Stimulated activated CD8-positive, alpha-beta memory T cell treated with anti-CD3 and anti-CD28 coated beads, Interleukin-4, amount 100 ng/mL, for 48 hours (primary cell): ENCODE measurements around the gene AQP4.

Experiments
- DNase-seq: peaks from one replicate; pipeline ENCODE4 v3.0.0-alpha.2; 2020

Gene AQP4, protein sequence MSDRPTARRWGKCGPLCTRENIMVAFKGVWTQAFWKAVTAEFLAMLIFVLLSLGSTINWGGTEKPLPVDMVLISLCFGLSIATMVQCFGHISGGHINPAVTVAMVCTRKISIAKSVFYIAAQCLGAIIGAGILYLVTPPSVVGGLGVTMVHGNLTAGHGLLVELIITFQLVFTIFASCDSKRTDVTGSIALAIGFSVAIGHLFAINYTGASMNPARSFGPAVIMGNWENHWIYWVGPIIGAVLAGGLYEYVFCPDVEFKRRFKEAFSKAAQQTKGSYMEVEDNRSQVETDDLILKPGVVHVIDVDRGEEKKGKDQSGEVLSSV

DNA sequence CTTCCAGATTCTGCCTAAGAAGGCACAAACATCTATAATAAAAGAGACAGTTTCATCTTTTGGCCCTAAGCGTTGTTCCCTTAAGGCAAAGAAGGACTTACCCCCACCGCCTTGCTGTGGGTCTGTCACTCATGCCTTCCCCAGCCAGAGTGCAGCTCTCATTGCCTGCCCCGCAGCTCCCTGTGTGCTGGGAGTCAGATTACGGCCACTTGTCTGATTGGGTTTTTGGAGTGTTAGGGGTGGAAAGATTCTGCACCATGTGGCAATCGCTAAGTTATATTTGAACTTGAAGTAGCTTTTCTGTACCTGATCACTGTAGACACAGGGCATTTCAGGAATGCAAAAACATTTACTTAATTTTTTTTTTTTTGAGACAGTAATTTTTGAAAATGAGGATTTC is at the start of gene AQP4:
TSS of gene AQP4 (minus strand) at position 151 of the 400 bp plus-strand sequence. CDS start at position 133, 18 bp downstream.
- no peak for DNase-seq

DNA sequence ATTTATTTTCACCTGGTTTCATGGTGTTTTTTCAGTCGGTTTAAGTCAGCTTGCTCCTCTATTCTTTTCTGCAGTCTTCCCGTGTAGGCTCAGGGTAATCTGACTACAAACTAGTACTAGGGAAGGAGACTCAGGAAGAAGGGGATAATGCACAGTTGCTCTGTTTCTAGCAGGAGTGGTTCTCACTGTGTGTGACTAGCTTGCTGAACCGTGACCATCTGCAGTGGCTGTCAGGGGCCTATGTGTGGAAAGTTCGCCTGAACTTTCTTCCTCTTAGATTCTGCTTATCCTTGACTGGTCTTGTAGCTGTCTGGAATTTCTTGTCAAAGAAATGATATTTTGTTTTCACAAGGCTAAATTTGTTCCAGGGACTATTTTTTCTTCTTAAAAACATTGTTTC is 46.3 kb upstream of the AQP4 start:
- no peak for DNase-seq

DNA sequence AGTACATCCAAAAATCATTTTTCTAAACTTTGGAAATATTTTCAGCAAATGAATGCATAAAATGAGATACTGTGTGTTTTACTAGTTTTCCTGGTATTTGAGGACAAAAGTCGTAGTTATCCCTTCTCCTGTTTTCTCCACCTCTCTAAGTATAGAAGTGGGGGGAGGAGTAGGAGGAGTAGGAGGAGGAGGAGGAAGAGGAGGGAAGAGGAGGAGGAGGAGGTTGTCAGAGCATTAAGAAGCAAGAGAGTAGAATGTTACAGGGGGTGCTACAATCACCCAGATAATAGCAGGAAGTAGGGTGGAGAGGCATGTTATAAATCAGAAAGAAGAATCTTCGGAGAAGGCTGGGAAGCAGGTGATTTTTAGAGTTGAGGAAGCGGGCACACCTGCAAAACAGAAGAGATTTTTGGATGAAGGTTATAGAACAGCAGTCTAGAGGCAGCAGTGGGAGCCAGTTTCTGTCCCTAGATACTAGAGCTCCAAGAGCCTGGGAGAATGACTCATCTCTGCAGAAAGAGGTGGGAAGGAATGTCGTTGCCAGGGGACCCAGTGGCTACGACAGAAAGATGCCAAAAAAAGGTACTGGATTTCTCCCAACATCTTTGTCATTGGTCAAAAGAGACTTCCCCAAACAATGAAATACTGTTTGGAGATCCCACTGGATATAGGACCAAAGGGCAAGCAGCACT is 44.2 kb upstream of the AQP4 start:
- DNase-seq: no peak

DNA sequence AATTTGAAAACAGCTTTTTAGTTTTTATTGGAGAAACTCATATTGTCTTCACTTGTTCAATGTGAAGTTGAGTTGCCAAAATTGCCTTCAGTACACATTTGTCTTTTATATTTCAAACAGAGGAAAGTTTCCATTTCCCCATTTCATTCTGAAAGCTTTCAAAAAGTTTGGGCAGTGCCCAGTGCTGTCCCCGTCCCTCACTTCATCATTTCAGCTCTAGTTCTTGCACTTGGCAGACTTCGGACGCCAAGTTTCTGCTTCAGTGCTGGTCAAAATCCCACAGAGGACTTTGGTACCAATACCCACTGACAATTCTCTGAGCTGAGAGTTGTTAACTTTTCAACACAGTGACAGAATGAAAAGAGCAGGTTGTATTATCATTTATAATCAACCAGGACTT is 43.4 kb upstream of the AQP4 start:
- DNase-seq: no peak

DNA sequence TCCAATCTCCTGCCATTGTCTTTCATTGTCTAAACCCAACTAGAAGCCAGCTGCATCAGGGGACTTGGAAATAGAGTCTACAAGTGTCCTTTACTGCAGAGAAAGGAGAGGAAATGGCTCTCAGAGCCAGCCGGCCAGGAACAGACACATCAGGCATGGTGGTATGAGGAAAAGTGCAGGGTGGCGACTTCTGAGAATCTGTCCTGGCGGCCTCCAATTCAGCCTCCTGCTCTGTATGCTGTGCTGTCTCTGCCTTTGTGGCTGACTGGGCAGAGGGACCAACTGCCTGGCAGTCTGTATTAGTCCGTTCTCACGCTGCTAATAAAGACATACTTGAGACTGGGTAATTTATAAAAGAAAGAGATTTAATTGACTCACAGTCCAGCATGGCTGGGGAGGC is 36.8 kb upstream of the AQP4 start:
- no peak for DNase-seq

DNA sequence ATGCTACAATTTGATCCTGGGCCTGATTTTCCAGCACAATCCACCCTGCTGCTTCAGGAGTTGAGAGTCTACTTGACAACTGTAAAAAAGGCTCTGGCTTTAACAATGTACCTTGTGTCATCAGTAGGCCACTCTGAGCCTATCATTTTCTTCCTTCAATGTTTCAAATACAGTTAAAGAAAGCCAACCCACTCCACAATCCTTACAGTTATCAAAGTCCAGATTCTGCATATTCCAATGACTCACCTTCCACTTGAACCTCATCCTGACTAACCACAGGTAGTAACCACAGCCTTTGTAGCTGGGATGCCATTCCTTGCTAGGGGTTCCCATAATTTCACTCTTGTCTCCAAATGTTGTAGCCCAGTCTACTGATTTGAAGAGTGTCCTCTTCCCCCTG is 35.5 kb upstream of the AQP4 start:
- DNase-seq: no peak

DNA sequence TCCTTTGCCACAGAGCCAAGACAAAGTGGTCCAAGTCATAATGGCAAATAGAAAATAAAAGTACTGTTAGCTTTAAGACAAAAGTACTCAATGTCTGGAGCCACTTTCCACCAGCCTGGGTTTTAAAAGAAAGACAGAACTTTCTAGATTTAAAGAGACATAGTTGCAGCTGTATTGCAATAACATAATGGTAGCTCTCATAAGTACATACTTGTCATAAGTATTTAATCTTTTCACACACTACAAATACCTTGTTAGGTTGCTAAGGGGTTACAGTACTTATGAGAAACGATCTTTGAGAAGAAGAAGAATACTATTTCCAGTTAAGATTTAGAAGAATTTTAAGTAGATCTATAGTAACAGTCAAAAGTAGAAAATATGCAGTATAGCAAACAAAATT is 28.9 kb upstream of the AQP4 start:
- no peak for DNase-seq

DNA sequence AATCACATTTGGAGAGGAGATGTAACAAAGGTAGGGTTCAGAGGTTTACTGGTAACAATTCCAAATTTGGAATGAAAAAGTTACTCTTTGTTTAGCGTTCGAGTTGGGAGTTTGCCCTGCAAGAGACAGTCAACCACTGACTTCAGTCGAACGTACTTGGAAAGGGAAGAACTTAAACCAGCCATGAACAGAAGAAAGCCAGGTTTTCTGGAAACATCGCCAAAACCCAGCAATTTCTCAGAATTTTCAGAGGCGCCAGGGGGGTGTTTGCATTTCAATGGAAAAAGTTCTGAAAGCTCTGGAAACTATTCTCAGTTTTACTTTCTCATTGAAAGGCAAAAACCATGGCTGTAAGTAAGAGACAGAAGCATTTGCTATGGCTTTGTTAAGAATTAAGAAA is 28.5 kb upstream of the AQP4 start:
- DNase-seq: no peak

DNA sequence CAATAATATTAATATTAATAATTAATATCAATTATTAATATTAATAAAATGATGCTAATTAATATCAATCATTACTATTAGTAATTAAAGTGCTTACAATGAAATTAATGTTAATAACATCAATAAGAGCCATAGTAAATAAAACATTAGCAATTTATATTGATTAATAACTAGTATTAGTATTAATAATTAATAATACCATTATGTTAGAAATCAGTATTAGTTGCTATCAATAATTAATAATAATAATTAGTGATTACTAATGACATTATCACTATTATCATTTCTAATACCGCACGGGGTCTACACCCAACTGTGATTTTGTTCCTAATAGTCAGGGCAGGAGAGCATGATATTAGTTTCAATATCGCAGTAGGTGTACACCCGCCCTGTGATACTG is 22.8 kb upstream of the AQP4 start:
- no peak for DNase-seq

DNA sequence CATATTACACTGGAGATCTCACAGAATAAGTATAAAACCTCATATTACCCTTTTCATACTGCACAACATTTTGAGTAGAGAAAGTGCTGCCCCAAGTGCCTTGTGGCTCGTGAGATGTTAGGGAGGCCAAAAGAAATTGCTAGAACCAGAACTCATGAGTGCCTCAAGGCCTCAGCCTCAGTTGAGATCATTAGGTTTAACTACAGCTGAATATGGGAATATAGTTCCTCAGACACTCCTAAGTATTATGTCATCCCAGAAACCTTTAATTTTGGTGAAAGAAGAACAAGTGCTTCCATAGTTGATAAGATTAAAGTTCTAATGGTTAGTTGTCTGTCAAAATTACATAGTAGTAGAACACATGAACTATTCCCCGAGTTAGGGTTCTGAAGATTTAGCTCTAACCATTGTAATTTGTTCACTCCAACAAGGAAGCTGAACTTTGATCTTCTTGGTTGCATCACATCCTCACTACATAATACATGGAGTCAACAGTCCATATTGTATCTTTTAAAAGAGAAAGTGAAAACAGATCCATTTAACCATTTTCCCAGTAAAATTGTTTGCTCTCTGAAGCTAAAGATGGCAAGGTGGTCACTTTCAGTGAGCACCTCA is 9.6 kb upstream of the AQP4 start:
- no peak for DNase-seq

DNA sequence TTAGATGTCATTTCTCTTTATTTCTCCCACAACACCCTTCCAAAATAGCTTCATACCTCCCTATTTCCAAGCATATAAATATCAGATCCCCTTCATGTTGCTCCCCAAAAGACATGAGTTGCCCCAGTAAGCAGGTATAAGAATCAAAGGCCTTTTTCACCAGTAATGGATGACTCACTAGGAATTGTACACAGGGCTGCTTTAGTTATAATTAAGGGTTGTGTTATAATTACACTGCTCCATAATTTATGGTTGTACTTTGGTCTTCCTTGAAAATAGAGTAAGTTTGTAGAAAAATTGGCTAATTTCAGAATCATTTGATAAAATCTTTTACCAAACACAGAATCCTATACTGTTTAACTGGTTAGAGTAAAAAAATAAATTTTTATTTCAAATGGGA is 8.8 kb upstream of the AQP4 start:
- no peak for DNase-seq

DNA sequence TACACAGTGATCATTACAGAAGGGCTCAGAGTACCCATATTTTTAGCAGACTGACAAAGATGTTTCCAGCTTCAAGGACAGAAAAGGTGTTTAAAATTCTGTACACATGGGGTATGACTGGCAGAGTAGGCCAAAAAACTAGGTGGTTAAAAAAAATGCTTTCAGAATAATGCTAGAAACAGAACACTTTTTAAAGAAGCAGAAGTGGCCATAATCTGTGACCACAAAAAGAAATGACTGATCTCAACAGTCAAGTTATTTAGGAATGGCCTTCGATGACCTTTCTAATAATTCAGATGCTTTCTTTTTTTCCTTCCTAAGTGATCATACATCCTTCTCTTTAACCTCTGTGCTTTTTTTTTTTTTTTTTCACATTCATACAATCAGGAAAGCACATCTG is 4.1 kb upstream of the AQP4 start:
- no peak for DNase-seq

DNA sequence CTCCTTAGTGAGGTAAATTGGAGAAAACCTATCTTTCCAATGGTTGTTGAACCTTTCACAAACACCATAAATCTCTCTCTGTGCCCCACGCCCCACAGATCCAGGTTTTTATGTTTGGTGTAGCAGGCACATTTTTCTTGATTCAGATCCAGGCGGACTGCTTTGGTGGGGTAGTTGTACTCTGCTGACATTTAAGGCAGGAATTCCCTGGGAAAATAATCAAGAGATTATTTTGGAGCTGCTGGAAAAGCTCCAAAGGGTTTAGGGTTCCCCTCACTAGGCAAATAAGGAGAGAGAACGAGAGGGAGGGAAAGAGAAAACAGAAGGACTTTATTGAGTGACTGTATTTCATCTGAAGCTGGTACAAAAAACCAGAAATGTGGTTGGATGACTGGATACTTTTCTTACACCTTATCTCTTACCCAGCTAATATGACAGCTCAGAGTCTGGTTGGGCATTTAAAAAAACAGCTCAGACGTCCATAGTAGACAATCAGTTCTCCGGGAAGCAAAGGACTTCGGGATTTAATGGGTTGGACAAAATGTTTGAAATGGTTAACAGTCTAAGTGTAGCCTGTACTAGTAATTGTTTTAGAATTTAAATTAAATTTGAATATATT is 3.6 kb upstream of the AQP4 start:
- no peak for DNase-seq

DNA sequence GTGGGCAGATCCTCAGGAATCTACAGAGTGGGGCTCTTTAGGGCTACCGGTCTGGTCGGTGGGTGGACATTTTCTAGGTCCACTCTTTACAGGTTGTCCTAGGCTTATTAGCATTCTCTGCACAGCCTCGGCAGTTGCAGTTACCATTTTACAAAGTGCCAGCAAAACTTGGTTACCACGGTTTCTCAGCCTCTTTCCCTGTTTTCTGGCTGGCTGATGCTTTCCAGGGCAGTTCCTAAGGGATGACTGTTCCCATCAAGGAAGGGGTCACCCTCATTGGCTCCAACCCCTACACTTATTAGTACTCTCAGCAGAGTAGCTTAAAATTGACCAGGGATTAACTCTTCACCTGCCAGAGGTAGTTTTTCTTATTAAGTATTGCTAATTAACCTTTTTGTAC is 2.0 kb upstream of the AQP4 start:
- DNase-seq: no peak

DNA sequence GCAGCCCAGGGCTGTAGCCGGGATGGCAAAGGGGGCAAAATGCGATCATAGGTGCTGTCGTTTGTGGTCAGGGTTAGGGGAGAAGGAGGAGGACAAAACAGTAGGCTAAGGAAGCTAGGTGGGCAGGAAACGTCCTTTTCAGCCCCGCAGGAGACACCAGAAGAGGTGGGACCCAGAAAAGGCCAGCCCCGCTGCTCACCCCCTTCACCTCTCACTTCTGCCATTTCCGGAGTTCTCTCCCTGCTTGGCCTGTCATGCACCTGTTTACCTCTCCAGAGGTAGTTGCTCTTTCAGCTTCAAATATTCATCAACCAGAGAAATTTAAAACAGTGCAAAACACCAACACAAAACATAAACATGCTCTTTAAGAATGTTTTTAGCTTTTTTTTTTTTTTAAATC is 849 bp downstream of the AQP4 start:
- no peak for DNase-seq

DNA sequence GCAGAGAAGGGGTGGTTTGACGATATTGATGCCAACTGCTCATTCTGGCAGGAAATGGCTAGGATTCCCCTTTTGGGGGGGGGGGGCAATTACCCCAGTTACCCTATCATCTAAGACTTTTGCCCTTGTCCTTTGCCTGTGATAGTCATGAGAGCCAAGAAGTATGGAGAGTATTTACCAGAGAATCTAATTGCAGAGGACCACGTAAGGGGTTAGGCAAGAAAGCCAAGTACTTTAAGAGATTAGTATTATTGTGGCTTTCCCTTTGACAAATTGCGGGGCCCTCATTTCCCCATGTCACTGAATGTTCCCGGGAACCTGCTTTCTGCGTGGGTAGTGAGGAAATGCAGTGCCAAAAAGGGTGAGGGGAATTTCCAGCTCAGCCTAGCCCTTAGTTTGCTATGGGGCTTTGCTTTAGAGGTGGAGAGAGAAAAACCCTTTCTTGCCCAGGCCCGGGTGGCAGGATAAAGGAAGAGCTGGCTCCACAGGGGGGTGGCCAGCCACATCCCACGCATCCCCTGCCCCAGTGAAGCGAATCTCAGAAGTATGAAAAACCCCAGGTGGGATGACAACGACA is 1.5 kb downstream of the AQP4 start:
- no peak for DNase-seq

DNA sequence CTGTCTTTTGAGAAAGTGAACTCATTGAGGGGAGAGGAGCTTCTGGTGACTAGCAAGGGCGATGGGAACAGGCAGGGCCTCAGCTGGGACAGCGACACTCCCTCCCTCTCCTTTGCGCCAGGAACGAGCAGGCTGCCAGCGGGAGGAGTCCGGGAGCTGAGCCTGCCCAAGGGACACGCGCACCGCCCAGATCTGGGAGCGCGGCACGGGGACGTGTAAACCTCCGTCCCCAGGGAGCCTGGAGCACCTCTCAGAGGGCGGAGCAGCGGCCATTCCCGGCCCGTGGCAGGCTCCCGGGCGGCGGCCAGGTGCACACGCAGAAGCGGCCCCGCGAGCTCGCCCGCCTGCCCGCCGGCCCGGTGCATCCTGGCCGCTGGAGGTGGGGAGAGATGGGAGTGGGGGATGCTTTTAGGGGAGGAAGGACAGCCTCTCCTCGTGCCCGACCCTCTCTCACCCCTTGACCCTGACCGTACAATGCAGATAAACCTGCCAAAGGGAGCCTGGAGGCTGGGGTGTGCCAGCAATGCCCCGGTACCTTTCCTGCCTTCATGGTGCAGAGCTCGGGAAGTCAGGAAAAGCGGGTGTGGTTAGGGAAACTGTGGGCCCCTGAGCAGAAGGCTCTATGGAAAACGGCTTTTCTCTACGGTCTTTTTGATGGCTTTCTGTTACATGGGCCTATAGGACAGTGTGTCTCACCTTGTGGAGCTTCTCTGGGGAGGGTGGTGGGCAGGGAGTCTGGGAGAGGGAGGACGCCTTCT is 2.2 kb downstream of the AQP4 start:
- no peak for DNase-seq

DNA sequence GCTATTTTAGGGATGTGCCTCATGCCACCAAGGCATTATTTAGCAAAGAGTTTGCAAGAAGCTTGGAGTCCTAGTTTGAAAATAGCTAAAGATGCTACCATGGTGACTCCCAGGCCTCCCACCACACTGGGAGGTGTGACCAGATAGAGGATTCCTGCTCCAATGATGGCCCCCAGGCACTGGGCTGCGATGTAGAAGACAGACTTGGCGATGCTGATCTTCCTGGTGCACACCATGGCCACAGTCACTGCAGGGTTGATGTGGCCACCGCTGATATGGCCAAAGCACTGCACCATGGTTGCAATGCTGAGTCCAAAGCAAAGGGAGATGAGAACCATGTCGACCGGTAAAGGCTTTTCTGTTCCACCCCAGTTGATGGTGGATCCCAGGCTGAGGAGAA is 3.4 kb downstream of the AQP4 start:
- no peak for DNase-seq

DNA sequence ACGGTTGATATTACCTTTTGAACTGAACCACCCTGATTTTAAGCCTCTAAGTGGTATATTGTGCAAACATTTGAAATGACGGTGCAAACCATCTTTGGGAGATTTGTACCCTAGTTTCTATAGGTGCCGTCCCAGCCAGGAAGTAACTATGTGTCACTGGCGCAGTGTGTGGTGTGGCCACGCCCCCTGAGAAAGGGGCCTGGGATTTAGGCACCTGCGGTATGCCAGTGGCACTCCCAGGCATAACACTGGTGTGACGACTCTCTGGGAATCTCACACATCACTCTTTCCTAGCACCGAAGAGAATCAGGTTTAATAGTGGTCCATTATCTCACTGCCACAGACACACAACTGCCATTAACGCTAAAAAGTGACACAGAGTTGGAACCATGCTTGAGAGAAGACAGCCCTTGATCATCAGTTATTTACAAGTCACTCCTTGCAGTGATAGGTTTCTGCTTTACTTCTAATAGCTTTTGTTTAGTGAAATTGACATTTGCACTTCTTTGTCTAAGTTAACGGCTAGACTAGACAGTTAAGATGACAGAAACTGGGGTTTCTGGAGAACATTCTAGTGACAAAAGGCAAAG is 11.1 kb downstream of the AQP4 start:
- no peak for DNase-seq

DNA sequence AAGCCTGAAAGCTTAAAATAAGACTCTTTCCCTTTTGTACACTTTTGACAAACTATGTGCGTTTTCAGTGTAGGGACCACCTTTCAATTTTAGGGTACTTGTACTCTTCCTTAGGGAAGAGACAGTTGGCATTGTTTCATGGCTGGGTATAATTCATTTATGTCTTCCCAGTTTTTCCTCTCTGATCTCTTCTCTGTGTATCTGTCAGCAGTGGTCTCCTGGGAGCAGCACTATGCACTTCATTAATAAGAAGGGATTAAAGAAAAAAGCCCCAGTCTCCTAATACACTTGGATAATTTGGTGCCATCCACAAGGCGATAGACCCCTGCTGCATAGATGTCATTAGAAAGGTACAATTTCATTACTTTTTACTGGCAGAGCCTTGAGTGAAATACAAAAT is 12.1 kb downstream of the AQP4 start:
- DNase-seq: no peak

DNA sequence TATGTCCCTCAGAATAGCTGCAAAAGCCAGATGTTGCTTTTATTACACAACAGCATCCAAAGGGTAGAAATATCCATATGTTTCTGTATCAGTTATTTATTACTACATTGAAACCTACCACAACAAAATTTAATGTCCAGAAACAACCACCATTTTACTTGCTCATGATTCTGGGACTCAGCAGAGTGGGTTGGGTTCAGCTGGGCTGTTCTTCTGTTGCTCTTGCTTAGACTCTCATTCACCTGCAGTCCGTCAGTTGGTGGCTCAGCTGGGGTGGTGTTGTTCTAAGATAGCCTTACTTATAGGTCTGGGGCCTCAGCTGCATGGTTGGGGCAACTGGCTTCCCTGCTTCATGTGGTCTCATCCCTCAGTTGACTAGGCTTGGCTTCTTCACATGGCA is 21.7 kb downstream of the AQP4 start:
- no peak for DNase-seq

DNA sequence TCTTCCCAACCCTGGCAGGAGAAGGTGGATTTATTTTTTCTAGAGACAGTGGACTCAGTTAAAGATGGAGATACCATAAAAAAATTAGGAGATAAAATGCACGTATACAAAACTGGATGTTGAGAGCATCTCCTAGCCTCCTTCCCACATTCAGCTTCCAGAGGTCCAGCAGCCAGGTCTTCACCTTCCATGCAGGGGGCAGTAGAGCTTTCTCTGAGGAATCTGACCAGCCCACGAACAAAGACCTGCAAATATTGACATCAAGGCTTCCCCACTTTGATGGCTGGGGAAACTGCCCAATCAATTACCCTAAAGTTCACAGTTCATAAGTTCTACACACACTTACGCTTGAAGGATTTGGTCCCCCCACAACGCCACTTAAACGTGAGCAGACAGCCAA is 24.5 kb downstream of the AQP4 start:
- no peak for DNase-seq
